ENCODE results near the gene TASL.

DNA sequence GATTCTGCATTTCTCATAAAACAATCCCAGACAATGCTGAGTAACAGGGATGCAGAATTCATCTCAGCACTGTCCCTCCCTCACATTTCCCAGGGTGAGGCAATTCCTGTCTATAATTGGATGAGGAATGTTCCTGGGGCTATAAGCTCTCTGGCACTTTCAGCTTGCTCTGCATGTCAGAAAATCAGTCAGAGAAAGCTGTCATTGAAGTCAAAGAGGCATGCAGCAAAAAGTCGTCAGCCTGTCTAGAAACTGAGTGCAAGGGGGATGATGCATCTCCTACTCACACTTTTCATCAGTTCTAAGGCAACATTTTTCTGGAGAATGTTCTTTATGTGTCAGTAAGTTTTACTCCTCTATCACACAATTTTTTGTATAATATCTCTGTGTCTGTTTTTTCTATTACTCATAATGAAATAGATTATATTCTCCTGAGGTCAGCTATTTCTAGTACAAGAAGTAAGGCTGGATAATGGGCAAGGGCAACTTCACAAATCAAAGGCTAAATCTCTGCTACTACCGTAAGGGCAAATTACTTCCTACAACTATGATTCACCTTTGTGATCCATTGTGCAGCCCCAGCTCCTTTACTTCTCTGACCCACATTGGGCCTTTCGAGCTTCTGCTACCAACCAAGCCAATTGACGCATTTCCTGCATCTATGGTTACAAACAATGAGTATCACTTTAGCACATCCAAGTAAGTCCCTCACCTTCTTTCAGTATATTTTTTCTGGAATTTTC is 56.0 kb downstream of the TASL start:
- no peak for TF ChIP-seq CTCF (IDR thresholded peaks at IDR 0.05)
- no peak for TF ChIP-seq ZFX (IDR thresholded peaks at IDR 0.05; ENCODE audit: borderline replicate concordance)

Data from 22Rv1 (cell line).